ENCODE data around the gene LDLRAD3.

LDLRAD3 gene

GRCh38 chr11:36265793-36266628 lies 322.1 kb downstream of the LDLRAD3 start:
- no peak overlapping the region for H3K27ac ChIP-seq (ENCODE audit: low read length)

GRCh38 chr11:36266767-36267166 lies 322.9 kb downstream of the LDLRAD3 start:
- TF ChIP-seq CTCF (IDR thresholded peaks at IDR 0.05; ENCODE audit: low read depth, low read length), result no peak
- TF ChIP-seq EZH2phosphoT487 (IDR thresholded peaks at IDR 0.05; ENCODE audit: low read depth), result no peak
- no peaks in the 10 kb centered on the region for H3K36me3 ChIP-seq (replicated peaks; ENCODE audit: low read depth, low read length)
- H3K4me3 ChIP-seq (ENCODE audit: low read length), result no peak overlapping the region
- no peaks in the 10 kb centered on the region for H3K79me2 ChIP-seq (ENCODE audit: low read length)
- H2AFZ ChIP-seq (ENCODE audit: low read depth, low read length), result no peak overlapping the region
- no peak overlapping the region for H3K9ac ChIP-seq (ENCODE audit: low read length)
- H3K9me3 ChIP-seq (ENCODE audit: insufficient read depth, low read length), result no peaks in the 10 kb centered on the region
- H3K4me2 ChIP-seq (ENCODE audit: low read length), result no peak overlapping the region
- H4K20me1 ChIP-seq (ENCODE audit: insufficient read depth, low read length), result no peaks in the 10 kb centered on the region
- no peaks in the 10 kb centered on the region for H3K4me1 ChIP-seq (ENCODE audit: low read length)
- H3K27me3 ChIP-seq (ENCODE audit: low read depth, low read length), result peaks cover 30% of the 10 kb centered on the region
- H3K27ac ChIP-seq (ENCODE audit: low read length), result no peak overlapping the region

More at GRCh38 chr11:36265793-36266628, 322.1 kb downstream of the LDLRAD3 start:
- no peaks in the 10 kb centered on the region for H4K20me1 ChIP-seq (ENCODE audit: insufficient read depth, low read length)
- no peaks in the 10 kb centered on the region for H3K4me1 ChIP-seq (ENCODE audit: low read length)
- H3K9me3 ChIP-seq (ENCODE audit: insufficient read depth, low read length), result no peaks in the 10 kb centered on the region
- H2AFZ ChIP-seq (ENCODE audit: low read depth, low read length), result peak overlapping the region; percentile 71; the same call in 1 of the 2 replicates
- H3K36me3 ChIP-seq (replicated peaks; ENCODE audit: low read depth, low read length), result no peaks in the 10 kb centered on the region
- H3K9ac ChIP-seq (ENCODE audit: low read length), result no peak overlapping the region
- no peaks in the 10 kb centered on the region for H3K79me2 ChIP-seq (ENCODE audit: low read length)
- H3K4me3 ChIP-seq (ENCODE audit: low read length), result no peak overlapping the region
- H3K27me3 ChIP-seq (ENCODE audit: low read depth, low read length), result peaks cover 38% of the 10 kb centered on the region
- H3K4me2 ChIP-seq (ENCODE audit: low read length), result no peak overlapping the region
- TF ChIP-seq EZH2phosphoT487 (IDR thresholded peaks at IDR 0.05; ENCODE audit: low read depth) (no peak), CTCF (IDR thresholded peaks at IDR 0.05; ENCODE audit: low read depth, low read length) (peak; percentile 94)

DNA sequence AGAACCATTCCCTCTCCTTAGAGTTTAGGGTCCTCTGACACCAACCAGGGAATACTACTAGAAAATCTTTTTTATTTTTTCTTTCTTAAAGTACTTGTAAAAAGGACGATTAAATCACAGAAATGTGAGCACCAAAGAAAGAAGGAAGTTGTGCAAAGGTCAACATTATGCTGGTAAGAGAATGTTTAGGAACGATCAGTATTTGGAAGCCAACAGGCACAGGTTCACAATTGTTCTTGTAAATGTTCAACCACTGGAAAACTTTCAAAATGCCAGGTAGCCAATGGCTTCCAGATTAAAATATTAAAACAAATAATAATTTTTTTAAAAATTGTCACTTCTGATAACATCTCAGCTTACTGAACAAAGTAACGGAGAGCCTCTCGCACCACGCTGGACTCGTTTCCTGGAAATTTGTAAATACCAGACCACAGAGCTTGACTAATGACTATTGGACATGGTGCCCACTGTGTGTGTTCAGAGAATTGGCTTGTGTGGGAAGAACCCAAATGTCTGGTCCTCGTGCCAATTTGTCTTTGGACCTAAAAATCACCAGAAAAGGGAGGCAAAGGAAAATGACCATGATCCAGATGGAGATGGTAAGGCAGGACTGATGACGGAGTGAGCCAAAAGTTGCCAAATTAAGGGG lies 324.6 kb downstream of the LDLRAD3 start:
- Histone ChIP-seq H4K20me1 (ENCODE audit: insufficient read depth, low read length) (no peaks in the 10 kb centered on the region), H3K9me3 (ENCODE audit: insufficient read depth, low read length) (no peaks in the 10 kb centered on the region), H3K27ac (ENCODE audit: low read length) (no peak overlapping the region), H3K4me3 (ENCODE audit: low read length) (no peak overlapping the region), H3K36me3 (replicated peaks; ENCODE audit: low read depth, low read length) (no peaks in the 10 kb centered on the region), H3K9ac (ENCODE audit: low read length) (no peak overlapping the region), H3K27me3 (ENCODE audit: low read depth, low read length) (peaks cover 21% of the 10 kb centered on the region), H3K4me2 (ENCODE audit: low read length) (no peak overlapping the region), H3K79me2 (ENCODE audit: low read length) (no peaks in the 10 kb centered on the region), H2AFZ (ENCODE audit: low read depth, low read length) (no peak overlapping the region), H3K4me1 (ENCODE audit: low read length) (no peaks in the 10 kb centered on the region)
- no peak for TF ChIP-seq CTCF (IDR thresholded peaks at IDR 0.05; ENCODE audit: low read depth, low read length)
- TF ChIP-seq EZH2phosphoT487 (IDR thresholded peaks at IDR 0.05; ENCODE audit: low read depth), result no peak

DNA sequence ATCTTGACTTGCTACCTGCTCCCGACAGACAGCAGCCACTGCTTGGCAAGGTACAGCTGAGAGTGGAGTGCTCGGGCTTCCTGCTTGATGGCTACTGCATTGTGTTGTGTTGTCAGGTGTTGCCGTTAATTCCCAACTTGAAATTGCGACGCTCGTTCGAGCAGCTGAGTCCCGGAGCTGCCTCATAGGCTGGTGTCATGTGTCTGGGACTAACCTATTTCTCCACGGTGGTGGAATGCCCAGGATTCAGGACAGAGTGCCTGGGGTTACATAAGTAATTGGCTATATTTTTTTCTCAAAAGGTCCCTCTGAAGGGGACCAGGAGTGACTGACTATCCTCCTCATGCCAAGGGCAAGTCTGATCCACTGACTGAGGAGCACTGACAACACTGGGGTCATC lies 326.8 kb downstream of the LDLRAD3 start:
- H3K9me3 ChIP-seq (ENCODE audit: insufficient read depth, low read length), result no peaks in the 10 kb centered on the region
- H3K4me3 ChIP-seq (ENCODE audit: low read length), result no peak overlapping the region
- H3K9ac ChIP-seq (ENCODE audit: low read length), result no peak overlapping the region
- no peaks in the 10 kb centered on the region for H3K79me2 ChIP-seq (ENCODE audit: low read length)
- peaks cover 10% of the 10 kb centered on the region; the same call in 1 of the 2 replicates for H3K27me3 ChIP-seq (ENCODE audit: low read depth, low read length)
- H3K27ac ChIP-seq (ENCODE audit: low read length), result no peak overlapping the region
- H2AFZ ChIP-seq (ENCODE audit: low read depth, low read length), result no peak overlapping the region
- no peaks in the 10 kb centered on the region for H3K4me1 ChIP-seq (ENCODE audit: low read length)
- H3K4me2 ChIP-seq (ENCODE audit: low read length), result no peak overlapping the region
- TF ChIP-seq CTCF (IDR thresholded peaks at IDR 0.05; ENCODE audit: low read depth, low read length), result no peak
- no peak for TF ChIP-seq EZH2phosphoT487 (IDR thresholded peaks at IDR 0.05; ENCODE audit: low read depth)
- no peaks in the 10 kb centered on the region for H3K36me3 ChIP-seq (replicated peaks; ENCODE audit: low read depth, low read length)
- H4K20me1 ChIP-seq (ENCODE audit: insufficient read depth, low read length), result no peaks in the 10 kb centered on the region
